Calu3 (cell line): ENCODE data around the gene CCNDBP1. TPM values are rescaled to one million over a fixed set of nuclear protein-coding genes. Genes with fewer than 3 reads are reported as not detected.

ENCODE experiments used
- BruUV-seq: library from RNA; stranded (reverse); fragments of 400-500 nt; replicated peaks from 2 replicates; lab custom pipeline; 2021; lab: Mats Ljungman, UMichigan
- CTCF ChIA-PET: fragments of 300-600 bp; sonication (Branson Sonifier 250); formaldehyde crosslinking; loops from one replicate; lab custom pipeline; 2022; ENCODE audit warnings: antibody characterized with exemption; lab: Charles Lee
- DNase-seq: peaks from one replicate; pipeline ENCODE4 v3.0.0; 2022
- H3K27ac Mint-ChIP-seq: one replicate; pipeline ENCODE4 v1.8.0; 2022; ENCODE audit warnings: mixed read lengths; ENCODE audit not compliant: unreplicated experiment
- H3K27me3 Mint-ChIP-seq: one replicate; pipeline ENCODE4 v1.8.0; 2022; ENCODE audit warnings: mixed read lengths; ENCODE audit not compliant: unreplicated experiment
- H3K36me3 Mint-ChIP-seq: one replicate; pipeline ENCODE4 v1.8.0; 2022; ENCODE audit warnings: mild to moderate bottlenecking, moderate library complexity, mixed read lengths; ENCODE audit not compliant: insufficient read depth, unreplicated experiment
- H3K4me1 Mint-ChIP-seq: one replicate; pipeline ENCODE4 v1.8.0; 2022; ENCODE audit warnings: mild to moderate bottlenecking, low read depth, mixed read lengths; ENCODE audit not compliant: unreplicated experiment
- H3K4me3 Mint-ChIP-seq: one replicate; pipeline ENCODE4 v1.8.0; 2022; ENCODE audit warnings: mild to moderate bottlenecking, low read depth, moderate library complexity, mixed read lengths; ENCODE audit not compliant: unreplicated experiment
- H3K9me3 Mint-ChIP-seq: one replicate; pipeline ENCODE4 v1.8.0; 2022; ENCODE audit warnings: low read depth, mixed read lengths; ENCODE audit not compliant: unreplicated experiment
- intact Hi-C: fragments of 100-400 bp; cut with micrococcal nuclease; formaldehyde crosslinking; loops from one replicate; pipeline ENCODE4 v1.10.0; 2022; ENCODE audit not compliant: unreplicated experiment
- total RNA-seq: library from RNA; stranded (reverse); gene quantifications from 2 replicates; pipeline ENCODE4 v1.2.3, GENCODE V29; 2022
- TF ChIP-seq, protein P1 (sequence below): fragments of 200-600 bp; IDR thresholded peaks from one replicate; pipeline ENCODE4 v1.8.0; 2022; ENCODE audit warnings: antibody characterized with exemption; ENCODE audit not compliant: unreplicated experiment

The CCNDBP1 gene
- total RNA-seq, 1 experiment from 2014 or later, result 13.7 TPM

DNA sequence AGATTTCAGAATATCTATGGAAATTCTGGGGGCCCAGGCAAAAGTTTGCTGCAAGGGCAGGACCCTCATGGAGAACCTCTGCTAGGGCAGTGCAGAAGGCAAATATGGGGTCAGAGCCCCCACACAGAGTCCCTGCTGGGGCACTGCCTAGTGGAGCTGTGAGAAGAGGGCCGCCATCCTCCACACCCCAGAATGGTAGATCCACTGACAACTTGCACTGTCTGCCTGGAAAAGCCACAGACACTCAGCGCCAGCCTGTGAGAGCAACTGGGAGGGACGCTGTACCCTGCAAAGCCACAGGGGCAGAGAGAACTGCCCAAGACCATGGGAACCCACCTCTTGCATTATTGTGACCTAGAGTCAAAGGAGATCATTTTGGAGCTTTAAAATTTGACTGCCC lies 13.8 kb downstream of the CCNDBP1 start:
- no peak for DNase-seq
- CTCF ChIA-PET, result no interaction called here
- H3K27ac Mint-ChIP-seq, result no peak overlapping the region
- no peaks in the 10 kb centered on the region for H3K9me3 Mint-ChIP-seq
- H3K27me3 Mint-ChIP-seq, result peaks cover 24% of the 10 kb centered on the region
- intact Hi-C loops, result no loop called here
- H3K4me1 Mint-ChIP-seq, result peaks cover 2% of the 10 kb centered on the region
- TF ChIP-seq, protein P1, sequence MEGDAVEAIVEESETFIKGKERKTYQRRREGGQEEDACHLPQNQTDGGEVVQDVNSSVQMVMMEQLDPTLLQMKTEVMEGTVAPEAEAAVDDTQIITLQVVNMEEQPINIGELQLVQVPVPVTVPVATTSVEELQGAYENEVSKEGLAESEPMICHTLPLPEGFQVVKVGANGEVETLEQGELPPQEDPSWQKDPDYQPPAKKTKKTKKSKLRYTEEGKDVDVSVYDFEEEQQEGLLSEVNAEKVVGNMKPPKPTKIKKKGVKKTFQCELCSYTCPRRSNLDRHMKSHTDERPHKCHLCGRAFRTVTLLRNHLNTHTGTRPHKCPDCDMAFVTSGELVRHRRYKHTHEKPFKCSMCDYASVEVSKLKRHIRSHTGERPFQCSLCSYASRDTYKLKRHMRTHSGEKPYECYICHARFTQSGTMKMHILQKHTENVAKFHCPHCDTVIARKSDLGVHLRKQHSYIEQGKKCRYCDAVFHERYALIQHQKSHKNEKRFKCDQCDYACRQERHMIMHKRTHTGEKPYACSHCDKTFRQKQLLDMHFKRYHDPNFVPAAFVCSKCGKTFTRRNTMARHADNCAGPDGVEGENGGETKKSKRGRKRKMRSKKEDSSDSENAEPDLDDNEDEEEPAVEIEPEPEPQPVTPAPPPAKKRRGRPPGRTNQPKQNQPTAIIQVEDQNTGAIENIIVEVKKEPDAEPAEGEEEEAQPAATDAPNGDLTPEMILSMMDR, result no peak
- BruUV-seq, result no TSS peak
- H3K36me3 Mint-ChIP-seq, result no peaks in the 10 kb centered on the region
- no peak overlapping the region for H3K4me3 Mint-ChIP-seq

DNA sequence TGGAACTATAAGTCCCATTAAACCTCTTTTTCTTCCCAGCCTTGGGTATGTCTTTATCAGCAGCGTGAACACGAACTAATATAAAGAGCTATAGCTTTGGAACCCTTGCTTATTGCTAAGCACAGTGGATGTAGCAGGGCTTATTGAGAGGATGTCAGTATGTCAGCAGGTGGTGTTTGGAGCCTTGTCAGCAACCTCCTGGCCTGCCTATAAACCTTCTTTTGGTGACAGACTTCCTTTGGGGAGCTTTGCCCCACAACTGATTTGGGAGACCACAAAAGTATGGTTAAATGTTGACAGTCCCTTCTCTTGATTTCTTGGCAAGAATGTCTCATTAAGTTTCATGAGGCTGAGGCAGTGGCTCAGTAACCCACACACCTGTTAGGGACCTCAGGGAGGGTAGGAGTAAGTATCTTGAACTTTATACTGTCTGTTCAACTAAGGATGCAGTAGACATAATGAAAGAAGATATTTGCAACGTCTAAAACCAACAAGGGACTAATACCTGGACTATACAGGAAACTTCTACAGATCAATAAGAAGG lies 14.8 kb downstream of the CCNDBP1 start:
- peaks cover 5% of the 10 kb centered on the region for H3K4me1 Mint-ChIP-seq
- no peaks in the 10 kb centered on the region for H3K9me3 Mint-ChIP-seq
- H3K4me3 Mint-ChIP-seq, result no peak overlapping the region
- no peak overlapping the region for H3K27ac Mint-ChIP-seq
- no peak for DNase-seq
- peaks cover 34% of the 10 kb centered on the region for H3K27me3 Mint-ChIP-seq
- TF ChIP-seq, protein P1, result no peak
- CTCF ChIA-PET, result no interaction called here
- intact Hi-C loops, result no loop called here
- H3K36me3 Mint-ChIP-seq, result no peaks in the 10 kb centered on the region
- no TSS peak for BruUV-seq

DNA sequence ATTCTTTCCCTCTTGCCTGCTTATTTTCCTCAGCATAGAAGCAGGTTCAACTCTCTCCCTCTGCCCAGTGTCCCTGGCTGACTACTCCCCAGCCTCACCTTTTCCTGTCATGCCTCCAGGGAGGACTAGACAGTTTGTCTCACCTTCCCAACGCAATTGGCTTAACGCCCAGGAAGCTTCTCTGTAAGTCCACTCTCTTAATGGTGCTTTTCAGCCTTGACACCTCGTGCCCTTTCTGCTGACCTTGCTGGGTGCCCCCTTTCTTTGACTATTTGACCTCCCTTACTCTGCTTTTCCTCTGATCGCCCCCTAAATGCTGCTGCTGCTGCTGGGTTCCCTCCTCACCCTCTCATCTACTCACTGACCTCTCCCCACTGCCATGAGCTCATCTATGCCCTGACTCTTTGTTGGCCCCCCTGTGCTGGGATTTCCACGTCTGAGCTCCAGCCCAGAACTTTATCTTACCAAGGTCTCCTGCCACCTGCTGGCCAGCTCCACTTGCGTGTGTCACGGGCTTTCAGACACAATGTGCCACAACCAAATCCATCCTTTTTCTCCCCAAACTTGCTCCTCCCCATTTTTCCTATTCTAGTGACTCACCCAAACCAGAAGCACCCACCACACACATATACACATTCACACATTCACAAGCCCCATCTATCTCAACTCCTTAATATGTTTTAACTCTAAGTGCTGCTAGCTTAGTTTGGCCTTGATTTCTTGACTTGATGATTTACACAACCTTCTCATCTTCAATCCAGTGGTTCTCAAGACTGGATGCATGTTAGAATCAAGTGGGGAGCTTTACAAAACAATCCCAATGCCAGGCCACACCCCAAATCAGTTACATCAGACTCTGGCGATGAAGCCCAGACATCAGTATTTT lies 19.1 kb downstream of the CCNDBP1 start:
- peaks cover 5% of the 10 kb centered on the region for H3K4me1 Mint-ChIP-seq
- BruUV-seq, result no TSS peak
- H3K36me3 Mint-ChIP-seq, result no peaks in the 10 kb centered on the region
- peak; percentile 46 for DNase-seq
- H3K27me3 Mint-ChIP-seq, result peaks cover 71% of the 10 kb centered on the region
- CTCF ChIA-PET, result interaction anchor here (0.5 to 1.1 kb wide), 7 partner anchors 9 to 1501 kb away, joined by 3 to 6 read pairs (median 4); no protein-coding TSS in a partner anchor
- intact Hi-C loops, result loop anchor here (1.0 kb wide), 1 partner anchor 500 kb away; no protein-coding TSS in a partner anchor
- H3K9me3 Mint-ChIP-seq, result no peaks in the 10 kb centered on the region
- TF ChIP-seq, protein P1, result peak; percentile 18
- H3K4me3 Mint-ChIP-seq, result no peak overlapping the region
- no peak overlapping the region for H3K27ac Mint-ChIP-seq

DNA sequence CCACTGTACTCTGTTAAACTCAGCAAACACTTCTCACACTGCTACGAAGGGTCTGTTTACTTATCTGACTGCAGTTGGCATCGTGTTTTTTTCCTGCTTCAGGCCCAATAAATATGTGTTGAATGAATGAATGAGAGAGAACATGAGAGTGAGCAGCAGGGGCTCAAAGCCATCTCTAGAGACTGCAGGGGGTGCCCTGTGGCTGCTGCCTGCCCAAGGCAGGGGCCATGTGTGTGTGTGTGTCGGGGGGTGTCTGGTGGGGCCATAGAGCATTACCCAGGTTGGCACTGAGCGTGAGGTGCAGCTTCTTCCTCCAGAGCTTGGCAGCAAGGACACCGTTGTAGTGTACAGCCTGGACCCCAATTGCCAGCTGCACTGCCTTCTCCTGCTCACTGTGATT lies 20.9 kb downstream of the CCNDBP1 start:
- Mint-ChIP-seq H3K9me3 (no peaks in the 10 kb centered on the region), H3K27me3 (peaks cover 87% of the 10 kb centered on the region), H3K4me1 (peaks cover 5% of the 10 kb centered on the region), H3K36me3 (no peaks in the 10 kb centered on the region), H3K27ac (no peak overlapping the region), H3K4me3 (no peak overlapping the region)
- DNase-seq, result no peak
- no TSS peak for BruUV-seq
- CTCF ChIA-PET, result no interaction called here
- TF ChIP-seq, protein P1, result no peak
- intact Hi-C loops, result no loop called here
